Measurements from ENCODE around the gene ACACA. TPM values are rescaled to one million over a fixed set of nuclear protein-coding genes. Genes with fewer than 3 reads are reported as not detected.

ACACA gene
- total RNA-seq, 1 donor from 2014 or later = 111 TPM

GRCh38 chr17:37037590-37038155, 369.0 kb downstream of the ACACA start:
- H3K9me3 Mint-ChIP-seq (ENCODE audit: low read depth) = no peaks in the 10 kb centered on the region
- peaks cover 15% of the 10 kb centered on the region for H3K36me3 Mint-ChIP-seq (ENCODE audit: insufficient read depth)
- H3K27me3 Mint-ChIP-seq = no peaks in the 10 kb centered on the region
- peaks cover 4% of the 10 kb centered on the region for H3K4me1 Mint-ChIP-seq (ENCODE audit: low read depth)
- DNase-seq (ENCODE audit: low spot score, unreplicated experiment) = no peak
- no peak overlapping the region for H3K4me3 Mint-ChIP-seq (ENCODE audit: low read depth)
- TF ChIP-seq CTCF (IDR thresholded peaks at IDR 0.05; ENCODE audit: unreplicated experiment) = no peak
- no peak overlapping the region for H3K27ac Mint-ChIP-seq

Other genes starting within 250 kb of the ACACA start
- not detected in 2 replicates for gene C17orf78, start 30.9 kb downstream of the ACACA start, total RNA-seq
- gene TADA2A, start 50 bp upstream of the ACACA start, total RNA-seq = 31.2 and 31.5 TPM in 2 replicates
- 18.7 and 19.2 TPM in 2 replicates for gene DUSP14, start 83.1 kb upstream of the ACACA start, total RNA-seq
- gene SYNRG, start 202.6 kb upstream of the ACACA start, total RNA-seq = 69.0 and 73.0 TPM in 2 replicates
- gene DDX52, start 236.6 kb upstream of the ACACA start, total RNA-seq = 77.2 and 79.4 TPM in 2 replicates